PC-9 (cell line): ENCODE measurements around the gene SMARCC2.

Source experiments
- CTCF ChIP-seq: fragments of 200-600 bp; sonication (generic); conservative IDR thresholded peaks from 2 replicates; pipeline ENCODE4 v1.6.1; 2017; ENCODE audit warnings: mixed run types, antibody characterized with exemption, mild to moderate bottlenecking, moderate library complexity
- EZH2 ChIP-seq: fragments of 200-600 bp; sonication (generic); IDR thresholded peaks from 2 replicates; pipeline ENCODE4 v1.8.0; 2017; ENCODE audit warnings: antibody characterized with exemption, low read depth

- no peak for TF ChIP-seq CTCF
- no peak for TF ChIP-seq EZH2
Observed at GRCh38 chr12:56152132-56152755, 37.0 kb downstream of the SMARCC2 start, which contains the start of gene MYL6B.
